HG03457 (cell line): Measurements from ENCODE around the gene RNF180.
"Not testable (repeated sequence)": the region's sequence is repeated elsewhere in the genome, so short reads cannot be mapped to it uniquely, and the experiment has no call there.

Source experiments
- ATAC-seq: cut with Tn5 transposase; IDR thresholded peaks from one replicate; pipeline ENCODE4 v1.9.1; 2021; ENCODE audit warnings: moderate number of reproducible peaks; ENCODE audit not compliant: unreplicated experiment

Gene RNF180

GRCh38 chr5:64347309-64347708 lies 181.7 kb downstream of the RNF180 start:
- no peak for ATAC-seq

GRCh38 chr5:64364426-64364825 lies 198.8 kb downstream of the RNF180 start:
- ATAC-seq, result no peak

- ATAC-seq, result peak; percentile 80
Measured at GRCh38 chr5:64384765-64385164, 219.1 kb downstream of the RNF180 start.

GRCh38 chr5:64397552-64397951 lies 231.9 kb downstream of the RNF180 start:
- no peak for ATAC-seq

- not testable (repeated sequence) for ATAC-seq
Measured at GRCh38 chr5:64398735-64399134, 233.1 kb downstream of the RNF180 start.

DNA sequence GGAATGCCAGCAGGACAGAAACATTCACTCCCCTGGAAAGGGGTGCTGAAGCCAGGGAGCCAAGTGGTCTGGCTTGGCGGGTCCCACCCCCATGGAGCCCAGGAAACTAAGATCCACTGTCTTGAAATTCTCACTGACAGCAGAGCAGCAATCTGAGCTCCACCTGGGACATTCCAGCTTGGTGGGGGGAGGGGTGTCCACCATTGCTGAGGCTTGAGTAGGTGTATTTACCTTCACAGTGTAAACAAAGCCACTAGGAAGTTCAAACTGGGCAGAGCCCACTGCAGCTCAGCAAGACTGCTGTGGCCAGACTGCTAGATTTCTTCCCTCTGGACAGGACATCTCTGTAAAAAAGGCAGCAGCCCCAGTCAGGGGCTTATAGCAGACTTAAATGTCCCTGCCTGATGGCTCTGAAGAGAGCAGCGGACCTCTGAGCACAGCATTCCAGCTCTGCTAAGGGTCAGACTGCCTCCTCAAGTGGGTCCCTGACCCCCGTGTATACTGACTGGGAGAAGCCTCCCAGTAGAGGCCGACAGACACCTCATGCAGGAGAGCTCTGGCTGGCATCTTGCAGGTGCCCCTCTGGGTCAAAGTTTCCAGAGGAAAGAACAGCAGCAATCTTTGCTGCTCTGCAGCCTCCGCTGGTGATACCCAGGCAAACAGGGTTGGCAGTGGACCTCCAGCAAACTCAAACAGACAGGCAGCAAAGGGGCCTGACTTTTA lies 241.6 kb downstream of the RNF180 start:
- ATAC-seq, result not testable (repeated sequence)

- no peak for ATAC-seq
Measured at GRCh38 chr5:64417390-64417789, 251.7 kb downstream of the RNF180 start.

GRCh38 chr5:64418013-64418412 lies 252.4 kb downstream of the RNF180 start:
- ATAC-seq, result no peak
